Kidney tubule cell (primary cell): Measurements from ENCODE around the gene PYCR2.

ENCODE experiments used
- DNase-seq: peaks from one replicate; pipeline ENCODE4 v3.0.0-alpha.2; 2018; ENCODE audit warnings: low spot score

PYCR2 gene

GRCh38 chr1:225876900-225877510 lies 47.0 kb downstream of the PYCR2 start:
- no peak for DNase-seq

GRCh38 chr1:225875044-225875815 lies 48.8 kb downstream of the PYCR2 start:
- DNase-seq: peak; percentile 92

DNA sequence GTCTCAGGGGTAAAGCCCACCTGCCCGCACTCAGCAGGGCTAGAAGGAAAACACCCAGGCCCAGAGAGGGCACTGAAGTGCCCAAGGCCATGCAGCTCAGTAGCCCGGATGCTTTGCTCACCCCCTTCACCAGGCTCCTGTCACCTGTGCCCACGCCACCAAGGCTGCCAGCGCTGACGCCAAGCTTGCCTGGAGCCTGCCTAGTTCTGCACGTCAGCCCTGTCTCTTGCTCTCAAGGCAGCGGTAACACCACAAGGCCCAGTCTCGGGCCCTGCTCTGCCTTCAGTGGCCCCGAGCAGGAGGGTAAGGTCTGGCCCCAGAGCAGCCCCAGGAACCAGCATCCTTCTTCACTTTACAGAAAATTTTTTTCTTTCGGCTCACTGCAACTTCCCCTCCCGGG lies 49.6 kb downstream of the PYCR2 start:
- DNase-seq: no peak

DNA sequence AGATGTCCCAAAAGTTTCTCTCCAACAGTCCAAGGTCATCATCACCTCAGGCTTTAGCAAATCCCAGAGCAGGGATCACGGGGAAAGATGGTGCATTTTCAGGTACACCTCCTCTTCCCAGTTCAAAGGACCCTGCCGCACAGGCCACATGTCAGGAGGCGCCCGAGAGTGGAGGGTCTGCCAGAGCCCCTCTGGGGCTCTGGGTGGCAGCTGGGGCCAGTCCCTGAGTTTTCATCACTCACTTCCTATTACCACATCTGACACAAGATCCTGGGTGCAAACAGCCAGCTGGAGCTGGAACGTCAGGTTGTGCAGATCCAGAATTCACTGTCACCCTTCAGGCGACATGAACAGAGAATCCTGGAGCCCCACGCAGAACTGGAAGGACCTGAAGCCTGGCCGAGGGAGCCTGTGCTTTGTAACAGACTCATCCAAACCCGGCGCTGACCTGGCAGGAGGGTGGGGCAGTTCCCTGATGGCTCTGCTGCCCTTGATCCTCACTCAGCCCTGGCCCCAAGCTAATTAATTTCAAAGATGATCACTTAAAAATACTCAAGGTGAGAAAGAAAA lies 50.7 kb downstream of the PYCR2 start:
- no peak for DNase-seq

GRCh38 chr1:225872075-225872430 lies 52.0 kb downstream of the PYCR2 start:
- DNase-seq: no peak

- DNase-seq: no peak
Measured at GRCh38 chr1:225871359-225872074, 52.5 kb downstream of the PYCR2 start.

DNA sequence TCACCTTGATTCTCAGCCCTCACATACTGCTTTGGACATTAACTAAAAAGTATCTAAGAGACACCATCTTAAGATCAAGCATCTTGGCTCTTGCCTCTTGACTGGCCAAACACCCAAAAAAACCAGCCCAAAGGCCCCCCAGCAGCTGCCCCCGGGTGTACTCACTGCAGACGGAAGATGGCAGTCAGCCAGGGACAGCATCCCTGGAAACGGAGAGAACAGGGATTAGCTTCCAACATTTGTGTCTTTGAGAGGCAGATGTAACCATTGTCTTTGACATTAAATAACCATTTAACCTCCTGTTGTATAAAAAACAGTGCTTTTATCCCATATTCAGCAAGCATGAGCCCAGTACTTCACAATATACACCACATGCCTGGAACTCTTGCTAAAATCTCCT lies 53.1 kb downstream of the PYCR2 start:
- no peak for DNase-seq
